ENCODE results near the gene MYO5C.
A peak's percentile ranks its signal among the peaks of the same experiment; 100 is the strongest.
"Not testable (repeated sequence)": the region's sequence is repeated elsewhere in the genome, so short reads cannot be mapped to it uniquely, and the experiment has no call there.

MYO5C gene

GRCh38 chr15:52241489-52241888 is 54.1 kb downstream of the MYO5C start:
- no peak for DNase-seq

DNA sequence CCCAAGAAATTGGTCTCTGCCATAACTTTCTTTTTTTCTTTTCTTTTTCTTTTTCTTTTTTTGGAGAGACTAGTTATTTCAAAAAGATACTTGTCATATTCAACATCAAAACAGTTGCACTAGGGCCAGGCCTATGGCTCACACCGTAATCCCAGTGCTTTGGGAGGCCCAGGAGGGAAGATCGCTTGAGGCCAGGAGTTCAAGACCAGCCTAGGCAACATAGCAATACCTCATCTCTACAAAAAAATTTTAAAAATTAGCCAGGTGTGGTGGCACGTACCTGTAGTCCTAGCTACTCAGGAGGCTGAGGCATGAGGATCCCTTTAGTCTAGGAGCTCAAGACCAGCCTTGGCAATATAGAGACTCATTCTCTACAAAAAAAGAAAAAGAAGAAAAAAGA is 55.4 kb downstream of the MYO5C start:
- DNase-seq, result no peak

DNA sequence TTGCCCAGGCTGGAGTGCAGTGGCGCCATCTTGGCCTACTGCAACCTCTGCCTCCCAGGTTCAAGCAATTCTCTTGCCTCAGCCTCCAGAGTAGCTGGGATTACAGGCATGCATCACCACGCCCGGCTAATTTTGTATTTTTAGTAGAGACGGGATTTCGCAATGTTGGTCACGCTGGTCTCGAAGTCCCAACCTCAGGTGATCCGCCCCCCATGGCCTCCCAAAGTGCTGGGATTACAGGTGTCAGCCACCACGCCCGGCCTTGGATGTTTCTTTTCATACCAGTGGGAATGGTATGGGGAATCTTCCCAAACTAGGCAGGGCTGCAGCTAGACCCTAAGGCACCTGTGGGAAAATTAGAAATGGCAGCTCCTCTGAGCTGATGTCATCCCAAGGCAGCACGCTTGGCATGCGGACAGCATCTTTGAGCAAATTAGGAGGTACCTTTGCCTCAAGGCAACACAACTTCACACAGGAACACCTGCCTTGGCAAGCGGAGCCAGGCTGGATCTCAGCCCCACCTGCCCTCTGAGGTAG is 56.5 kb downstream of the MYO5C start:
- not testable (repeated sequence) for DNase-seq

GRCh38 chr15:52238149-52238548 is 57.5 kb downstream of the MYO5C start:
- DNase-seq, result no peak

DNA sequence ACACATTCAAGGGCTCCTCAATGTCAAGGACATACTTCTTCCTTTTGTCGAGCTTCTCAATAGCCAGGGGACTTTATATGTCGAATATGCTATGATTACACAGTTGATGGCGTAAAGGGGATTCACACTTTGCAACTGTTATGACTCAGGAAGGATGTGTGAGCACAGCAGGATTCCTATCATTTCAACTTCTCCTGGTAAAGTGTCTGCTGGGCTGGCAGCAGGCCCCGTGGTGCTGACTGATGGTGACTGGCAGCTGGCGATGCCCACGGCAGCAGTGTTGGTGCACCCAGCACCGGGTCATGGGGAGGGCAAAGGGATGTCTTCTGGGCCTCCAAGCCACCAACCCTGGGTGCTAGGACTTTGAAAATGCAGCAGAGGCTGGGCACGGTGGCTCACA is 59.6 kb downstream of the MYO5C start:
- DNase-seq, result no peak

- DNase-seq, result no peak
Measured at GRCh38 chr15:52234596-52235541, 60.7 kb downstream of the MYO5C start.

GRCh38 chr15:52233405-52233804 is 62.2 kb downstream of the MYO5C start:
- no peak for DNase-seq

- DNase-seq, result no peak
Measured at GRCh38 chr15:52232327-52232726, 63.3 kb downstream of the MYO5C start.

GRCh38 chr15:52230073-52230472 is 65.5 kb downstream of the MYO5C start:
- DNase-seq, result no peak

GRCh38 chr15:52228921-52229320 is 66.7 kb downstream of the MYO5C start:
- DNase-seq, result no peak

DNA sequence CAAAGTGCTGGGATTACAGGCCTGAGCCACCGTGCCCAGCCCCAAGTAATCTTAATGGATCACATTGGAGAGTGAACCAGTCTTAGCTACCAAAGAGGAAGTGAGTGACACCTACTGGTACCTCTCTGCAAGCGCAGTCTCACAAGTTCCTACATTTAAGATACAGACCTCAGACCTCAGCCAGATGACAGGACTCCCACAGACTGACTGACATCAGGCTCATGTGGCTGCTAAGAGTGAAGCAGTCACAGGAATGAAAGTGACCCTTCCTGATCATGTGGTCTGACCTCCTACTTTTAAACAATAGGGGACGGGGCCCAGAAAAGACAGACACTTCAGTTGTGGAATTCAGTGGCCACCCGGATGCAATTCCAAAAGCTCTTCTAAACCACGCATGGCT is 68.1 kb downstream of the MYO5C start:
- peak; percentile 39 for DNase-seq

DNA sequence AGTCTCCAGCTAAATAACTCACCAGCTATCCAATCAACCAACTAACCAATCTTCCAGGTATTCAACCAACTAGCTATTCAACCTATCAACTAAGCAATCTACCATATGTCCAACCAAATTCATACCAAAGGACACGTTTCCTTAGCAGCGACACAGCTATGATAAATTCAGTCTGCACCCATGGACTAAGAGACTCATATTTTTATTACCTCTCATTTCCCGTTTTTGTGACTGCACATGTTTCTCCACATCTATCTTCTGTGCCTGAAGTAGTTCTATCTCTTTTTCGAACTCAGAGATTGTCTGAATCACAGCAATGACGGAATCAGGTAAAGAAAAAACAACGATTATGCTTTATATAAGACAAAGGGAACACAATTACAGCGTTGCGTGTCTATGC is 70.4 kb downstream of the MYO5C start:
- no peak for DNase-seq

GRCh38 chr15:52224211-52224610 is 71.4 kb downstream of the MYO5C start:
- DNase-seq, result no peak

GRCh38 chr15:52221730-52222129 is 73.9 kb downstream of the MYO5C start:
- no peak for DNase-seq

DNA sequence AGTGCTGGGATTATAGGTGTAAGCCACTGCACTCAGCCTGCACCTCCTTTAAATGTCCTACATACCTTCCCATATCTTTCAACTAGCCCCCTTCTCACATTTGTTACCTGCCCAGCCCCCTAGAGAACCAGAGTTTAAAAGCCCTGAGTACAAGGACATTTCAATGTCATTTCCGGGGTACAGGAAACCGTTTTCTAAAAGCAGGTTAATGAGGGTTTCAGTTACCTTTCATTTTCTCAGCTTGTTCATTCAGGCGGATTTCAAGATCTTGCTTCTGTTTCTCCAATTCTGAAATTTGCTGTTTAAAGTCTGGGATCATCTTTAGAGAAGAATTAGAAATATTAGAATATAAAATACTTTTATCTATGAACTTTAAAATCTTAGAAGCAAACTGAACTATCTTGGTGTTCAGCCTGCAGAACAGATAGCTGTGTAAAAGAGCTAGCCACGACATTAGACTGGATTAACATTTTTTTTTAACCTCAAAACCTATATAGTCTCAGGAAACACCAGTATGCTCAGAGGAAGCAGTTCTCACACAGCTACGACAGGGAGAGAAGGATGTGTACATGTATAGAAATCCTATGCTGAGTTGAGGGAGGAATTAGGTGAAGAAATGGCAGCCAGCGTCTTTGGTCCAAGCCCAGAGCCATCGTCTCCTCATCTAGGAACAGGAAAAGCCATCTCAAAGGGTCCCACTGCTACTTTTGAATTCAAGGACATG is 74.5 kb downstream of the MYO5C start:
- DNase-seq, result no peak

DNA sequence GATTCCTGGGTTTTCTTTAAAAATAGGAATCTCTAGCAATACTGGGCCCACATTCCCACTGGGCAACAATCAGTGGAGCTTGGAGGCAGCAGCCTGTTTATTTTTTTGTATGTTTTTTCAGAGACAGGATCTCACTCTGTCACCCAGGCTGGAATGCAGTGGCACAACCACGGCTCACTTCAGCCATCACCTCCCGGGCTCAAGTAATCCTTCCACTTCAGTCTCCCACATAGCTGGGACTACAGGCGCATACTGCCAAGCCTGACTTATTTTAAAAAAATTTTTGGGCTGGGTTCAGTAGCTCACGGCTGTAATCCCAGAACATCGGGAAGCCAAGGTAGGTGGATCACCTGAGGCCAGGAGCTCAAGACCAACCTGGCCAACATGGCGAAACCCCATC is 75.4 kb downstream of the MYO5C start:
- DNase-seq, result no peak

DNA sequence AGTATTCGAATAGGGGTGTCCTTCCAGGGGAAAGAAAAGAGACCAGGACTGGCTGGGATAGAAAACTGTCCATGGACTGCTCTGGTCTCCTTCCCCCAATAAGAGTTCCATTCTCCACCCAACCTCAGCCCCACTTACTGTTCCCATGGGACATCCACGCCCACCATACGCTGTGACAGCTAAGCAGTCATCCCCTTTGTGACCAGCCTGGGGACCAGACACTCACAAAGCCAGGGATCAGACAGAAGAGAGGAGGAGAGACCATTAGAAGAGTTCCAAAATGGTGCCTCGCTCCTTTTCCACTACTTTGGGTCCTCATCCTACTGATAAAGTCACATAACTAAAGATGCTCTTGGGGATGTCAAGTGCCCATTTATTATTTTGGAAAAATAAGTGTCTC is 76.8 kb downstream of the MYO5C start:
- no peak for DNase-seq

GRCh38 chr15:52218371-52218770 is 77.2 kb downstream of the MYO5C start:
- no peak for DNase-seq

GRCh38 chr15:52217186-52217585 is 78.4 kb downstream of the MYO5C start:
- DNase-seq, result no peak

DNA sequence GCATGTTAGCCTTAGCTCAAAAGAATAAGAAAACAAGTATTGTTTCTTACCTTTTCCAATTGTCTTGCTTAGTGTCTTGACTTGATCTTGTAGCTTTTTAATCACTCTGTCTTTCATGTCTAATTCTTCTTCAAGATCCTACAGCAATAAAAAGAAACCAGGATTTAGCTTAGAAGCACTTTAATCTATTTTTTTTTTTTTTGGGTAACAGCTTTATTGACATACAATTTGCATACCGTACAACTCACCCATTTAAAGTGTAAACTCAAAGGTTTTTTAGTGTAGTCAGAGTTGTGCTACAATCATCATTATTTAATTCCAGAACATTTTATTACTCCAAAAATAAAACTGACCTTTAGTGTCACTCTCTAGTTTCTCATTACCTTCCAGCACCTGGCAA is 81.1 kb downstream of the MYO5C start:
- no peak for DNase-seq

DNA sequence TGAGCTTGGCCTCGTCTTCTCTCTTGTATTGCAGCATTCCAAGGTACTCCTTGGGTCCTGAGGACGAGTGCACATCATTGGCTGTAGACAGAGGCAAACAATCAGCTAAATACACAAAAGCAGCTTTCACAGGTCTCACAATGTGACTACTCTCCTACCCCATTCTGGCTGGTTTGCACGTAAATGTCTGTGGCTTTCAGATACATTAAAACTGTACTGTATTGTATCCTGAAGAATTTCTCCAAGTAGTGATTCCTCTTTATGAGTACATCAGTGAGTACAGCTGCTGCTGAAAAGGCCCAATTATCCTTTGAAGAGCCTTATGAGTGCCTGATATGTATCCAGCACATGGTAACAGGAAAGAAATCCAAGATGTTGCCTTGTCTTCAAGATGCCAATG is 82.4 kb downstream of the MYO5C start:
- DNase-seq, result no peak

DNA sequence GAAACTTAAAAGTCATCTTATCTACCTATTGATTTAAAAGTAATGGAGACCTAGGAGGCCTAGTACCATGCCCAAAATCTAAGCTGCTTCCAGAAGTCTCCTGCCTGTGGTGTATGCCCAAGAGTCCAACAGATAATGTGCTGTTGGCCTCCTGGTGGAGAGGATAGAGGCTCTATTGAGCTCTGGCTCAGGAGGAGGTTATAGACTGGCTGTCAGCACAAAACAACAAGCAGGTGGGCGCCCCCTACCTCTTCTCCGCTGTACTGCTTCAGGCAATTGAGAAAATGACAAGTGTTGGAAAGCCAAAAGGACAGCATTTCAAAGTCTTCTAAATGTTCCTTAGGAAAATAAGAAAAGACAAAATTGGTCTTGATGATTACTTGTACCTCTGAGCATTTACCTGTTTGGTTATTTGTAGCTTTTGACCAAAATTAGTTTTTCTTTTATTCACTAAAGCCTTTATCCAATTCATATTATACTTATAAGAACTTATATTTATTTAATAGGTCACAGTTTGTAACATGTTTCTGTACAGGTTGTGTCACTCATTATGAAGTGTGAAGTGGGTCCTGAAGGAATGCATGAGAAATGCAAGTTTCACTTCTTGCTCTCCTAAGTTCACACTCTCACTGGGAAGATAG is 87.2 kb downstream of the MYO5C start:
- no peak for DNase-seq

DNA sequence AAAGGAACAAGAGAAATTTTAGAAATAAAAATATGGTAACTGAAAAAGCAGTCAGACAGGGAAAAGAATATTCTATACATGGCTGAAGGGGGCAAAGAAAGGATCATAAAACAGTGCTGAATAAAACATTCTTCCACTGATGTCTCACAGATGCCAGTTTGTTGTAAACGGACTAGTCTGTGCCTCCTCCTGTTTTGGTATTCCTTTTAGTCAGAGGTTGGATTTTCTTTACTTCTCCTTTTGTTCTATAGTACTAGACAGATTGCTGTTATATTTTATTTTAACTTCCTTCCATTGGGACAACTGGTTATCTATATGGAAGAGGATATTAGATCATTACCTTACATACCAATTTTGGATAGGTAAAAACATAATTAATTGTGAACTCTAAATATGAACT is 88.4 kb downstream of the MYO5C start:
- DNase-seq, result no peak

DNA sequence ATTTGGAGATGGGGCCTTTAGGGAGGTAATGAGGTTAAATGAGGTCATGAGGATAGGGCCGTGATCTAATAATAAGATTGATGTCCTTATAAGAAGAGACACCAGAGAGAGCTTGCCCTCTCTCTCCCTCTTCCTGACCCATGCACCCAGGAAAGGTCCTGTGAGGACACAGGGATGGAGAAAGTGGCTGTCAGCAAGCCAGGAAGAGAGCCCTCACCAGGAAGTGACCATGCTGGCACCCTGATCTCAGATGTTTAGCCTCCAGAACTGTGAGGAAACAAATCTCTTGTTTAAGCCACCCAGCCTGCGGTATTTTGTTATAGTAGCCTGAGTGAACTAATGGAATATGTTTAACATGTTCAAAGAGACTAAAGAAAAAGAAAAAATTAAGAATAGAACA is 89.2 kb downstream of the MYO5C start:
- DNase-seq, result no peak
